ENCODE results near the gene RASGEF1C.

The RASGEF1C gene

DNA sequence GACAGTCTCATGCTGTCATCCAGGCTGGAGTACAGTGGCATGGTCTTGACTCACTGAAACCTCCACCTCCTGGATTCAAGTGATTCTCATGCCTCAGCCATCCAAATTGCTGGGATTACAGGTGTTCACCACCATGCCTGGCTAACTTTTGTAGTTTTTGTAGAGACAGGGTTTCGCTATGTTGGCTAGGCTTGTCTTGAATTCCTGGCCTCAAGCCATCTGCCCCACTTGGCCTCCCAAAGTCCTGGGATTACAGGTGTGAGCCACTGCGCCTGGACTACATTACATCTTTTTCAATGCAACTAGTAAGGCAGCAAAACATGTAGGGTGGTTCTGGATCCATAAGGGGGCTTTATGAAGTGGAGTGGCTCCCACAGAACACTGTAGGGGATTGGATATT is 29.6 kb upstream of the RASGEF1C start:
- POLR2A ChIA-PET (ENCODE audit: low non-redundant PET), result no interaction called here
- CTCF ChIA-PET, result no interaction called here
- TF ChIP-seq, protein P1, sequence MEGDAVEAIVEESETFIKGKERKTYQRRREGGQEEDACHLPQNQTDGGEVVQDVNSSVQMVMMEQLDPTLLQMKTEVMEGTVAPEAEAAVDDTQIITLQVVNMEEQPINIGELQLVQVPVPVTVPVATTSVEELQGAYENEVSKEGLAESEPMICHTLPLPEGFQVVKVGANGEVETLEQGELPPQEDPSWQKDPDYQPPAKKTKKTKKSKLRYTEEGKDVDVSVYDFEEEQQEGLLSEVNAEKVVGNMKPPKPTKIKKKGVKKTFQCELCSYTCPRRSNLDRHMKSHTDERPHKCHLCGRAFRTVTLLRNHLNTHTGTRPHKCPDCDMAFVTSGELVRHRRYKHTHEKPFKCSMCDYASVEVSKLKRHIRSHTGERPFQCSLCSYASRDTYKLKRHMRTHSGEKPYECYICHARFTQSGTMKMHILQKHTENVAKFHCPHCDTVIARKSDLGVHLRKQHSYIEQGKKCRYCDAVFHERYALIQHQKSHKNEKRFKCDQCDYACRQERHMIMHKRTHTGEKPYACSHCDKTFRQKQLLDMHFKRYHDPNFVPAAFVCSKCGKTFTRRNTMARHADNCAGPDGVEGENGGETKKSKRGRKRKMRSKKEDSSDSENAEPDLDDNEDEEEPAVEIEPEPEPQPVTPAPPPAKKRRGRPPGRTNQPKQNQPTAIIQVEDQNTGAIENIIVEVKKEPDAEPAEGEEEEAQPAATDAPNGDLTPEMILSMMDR (conservative IDR thresholded peaks at IDR 0.05; ENCODE audit: low read depth), result no peak
- no peak for DNase-seq (ENCODE audit: low spot score)
- no peak overlapping the region for H3K27ac ChIP-seq

DNA sequence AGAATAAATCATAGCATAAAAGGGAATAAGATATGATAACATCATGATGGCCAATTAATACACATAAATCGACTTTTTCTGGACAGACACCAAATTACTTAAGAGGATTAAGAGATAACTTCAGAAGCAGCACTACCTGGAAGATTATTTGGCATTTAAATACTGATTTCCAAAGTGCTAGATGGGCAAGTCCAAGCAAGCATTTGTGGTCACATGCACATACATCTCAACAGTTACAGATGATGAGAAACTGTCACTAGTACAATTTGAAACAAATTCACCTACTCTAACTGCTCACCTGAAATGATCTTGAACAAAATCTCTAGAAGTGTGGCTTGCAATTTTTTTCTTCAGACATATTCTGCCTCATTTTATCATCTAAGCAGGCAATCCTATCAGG is 26.8 kb upstream of the RASGEF1C start:
- ChIA-PET CTCF (interaction anchor here (0.9 kb wide), 1 partner anchor 405 kb away, joined by 3 read pairs; no protein-coding TSS in a partner anchor), POLR2A (ENCODE audit: low non-redundant PET) (no interaction called here)
- H3K27ac ChIP-seq, result no peak overlapping the region
- TF ChIP-seq, protein P1 (conservative IDR thresholded peaks at IDR 0.05; ENCODE audit: low read depth), result no peak
- peak; percentile 20 for DNase-seq (ENCODE audit: low spot score)

DNA sequence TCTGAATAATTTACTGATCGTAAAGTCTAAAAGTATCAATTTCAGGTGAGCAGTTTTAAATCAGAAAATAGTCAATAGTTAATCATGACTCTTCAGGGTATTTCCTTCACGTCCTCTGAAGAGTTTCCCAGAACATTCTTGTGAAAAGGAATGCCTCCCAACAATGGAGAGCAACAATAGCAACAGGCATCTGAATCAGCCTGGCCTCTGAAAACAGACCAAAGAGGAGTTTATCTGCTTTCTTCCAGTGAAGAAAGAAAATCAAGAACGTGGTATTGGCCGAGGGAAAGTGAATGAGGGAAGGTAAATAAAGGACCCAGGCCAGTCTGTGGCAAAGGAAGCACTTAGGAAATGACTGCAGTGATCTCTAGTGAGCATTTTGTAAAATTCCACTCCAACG is 26.1 kb upstream of the RASGEF1C start:
- TF ChIP-seq, protein P1 (conservative IDR thresholded peaks at IDR 0.05; ENCODE audit: low read depth), result no peak
- H3K27ac ChIP-seq, result no peak overlapping the region
- DNase-seq (ENCODE audit: low spot score), result no peak
- POLR2A ChIA-PET (ENCODE audit: low non-redundant PET), result no interaction called here
- CTCF ChIA-PET, result interaction anchor here (0.9 kb wide), 1 partner anchor 406 kb away, joined by 3 read pairs; no protein-coding TSS in a partner anchor

DNA sequence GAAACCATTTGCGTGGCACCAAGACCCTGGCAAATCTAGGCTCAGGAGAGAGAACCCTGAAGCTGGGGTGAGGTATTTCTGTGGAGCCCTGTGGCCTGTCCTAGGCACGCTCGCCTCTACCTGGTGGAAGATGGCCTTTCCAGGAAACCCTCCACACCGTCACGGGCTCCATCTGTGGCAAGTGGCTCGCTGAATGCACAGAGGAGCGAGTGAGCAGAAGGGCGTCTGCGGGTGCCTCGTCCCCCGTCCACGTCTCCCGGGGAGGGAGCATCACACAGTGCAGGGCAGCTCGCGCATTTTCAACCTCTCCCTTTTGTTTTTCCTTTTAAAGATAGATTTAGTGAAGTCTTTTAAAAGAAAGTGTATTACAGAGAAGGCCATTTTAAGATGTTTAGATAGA is 25.3 kb upstream of the RASGEF1C start:
- ChIA-PET POLR2A (ENCODE audit: low non-redundant PET) (no interaction called here), CTCF (interaction anchor here (0.6 kb wide), 3 partner anchors 26 to 88 kb away, joined by 3 to 6 read pairs (median 4); no protein-coding TSS in a partner anchor)
- TF ChIP-seq, protein P1 (conservative IDR thresholded peaks at IDR 0.05; ENCODE audit: low read depth), result no peak
- DNase-seq (ENCODE audit: low spot score), result no peak
- H3K27ac ChIP-seq, result no peak overlapping the region

DNA sequence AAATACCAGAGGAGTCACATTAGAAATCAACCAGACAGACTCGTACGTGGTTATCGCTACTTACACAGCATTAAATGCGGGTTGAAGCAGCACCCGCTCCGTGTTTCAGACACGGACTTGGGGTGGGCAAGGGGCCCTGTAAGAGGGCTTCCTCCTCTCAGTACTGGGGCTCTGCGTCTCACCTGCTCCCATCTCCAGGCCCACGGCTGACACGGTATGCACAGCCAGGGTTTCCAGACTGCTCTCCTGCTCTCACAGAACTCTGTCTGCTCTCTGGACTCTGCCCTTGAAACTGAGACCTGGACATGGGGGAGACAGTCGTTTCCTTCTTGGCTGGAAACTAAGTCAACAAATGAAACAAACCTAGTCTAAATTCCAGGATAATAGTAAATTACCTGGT is 24.7 kb upstream of the RASGEF1C start:
- ChIA-PET CTCF (interaction anchor here (0.6 kb wide), 2 partner anchors 26 to 88 kb away, joined by 3 to 4 read pairs; no protein-coding TSS in a partner anchor), POLR2A (ENCODE audit: low non-redundant PET) (no interaction called here)
- no peak for DNase-seq (ENCODE audit: low spot score)
- TF ChIP-seq, protein P1 (conservative IDR thresholded peaks at IDR 0.05; ENCODE audit: low read depth), result no peak
- H3K27ac ChIP-seq, result no peak overlapping the region

DNA sequence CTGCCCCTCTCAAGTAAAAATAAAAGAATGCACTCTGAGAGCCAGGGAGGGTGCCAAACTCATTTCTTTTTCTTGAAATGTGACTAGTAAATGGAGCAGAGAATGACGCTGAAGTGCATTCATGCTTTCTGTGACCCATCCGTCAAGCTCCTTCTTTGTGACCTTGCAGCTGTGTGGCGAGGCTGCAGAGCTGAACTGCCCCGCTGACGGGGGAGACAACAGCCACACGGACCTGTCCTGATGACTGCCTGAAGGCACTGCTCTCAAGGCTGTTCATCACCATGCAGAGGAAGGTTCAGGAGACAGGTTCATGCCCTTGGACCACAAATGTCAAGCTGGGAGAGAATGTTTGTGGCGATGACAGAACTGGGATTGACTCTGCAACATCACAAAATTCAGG is 21.0 kb upstream of the RASGEF1C start:
- TF ChIP-seq, protein P1 (conservative IDR thresholded peaks at IDR 0.05; ENCODE audit: low read depth), result no peak
- DNase-seq (ENCODE audit: low spot score), result no peak
- CTCF ChIA-PET, result no interaction called here
- POLR2A ChIA-PET (ENCODE audit: low non-redundant PET), result no interaction called here
- H3K27ac ChIP-seq, result no peak overlapping the region
